DOHH2 (cell line): ENCODE measurements around the gene GPR107.

Source experiments
- H3F3A ChIP-seq: fragments of 200-600 bp; sonication (generic), shearing (Covaris generic); 2 replicates; pipeline ENCODE4 v1.6.0; 2016; ENCODE audit warnings: antibody characterized with exemption, mild to moderate bottlenecking; ENCODE audit not compliant: control insufficient read depth, insufficient read depth
- H3K27ac ChIP-seq: fragments of 200-600 bp; sonication (generic); 2 replicates; pipeline ENCODE4 v1.5.1; 2014; ENCODE audit warnings: low read depth, mild to moderate bottlenecking, low read length, moderate library complexity
- H3K27me3 ChIP-seq: fragments of 200-600 bp; sonication (generic); 2 replicates; pipeline ENCODE4 v1.6.1; 2014; ENCODE audit warnings: mild to moderate bottlenecking, low read length, mixed read lengths; ENCODE audit not compliant: control insufficient read depth
- H3K36me3 ChIP-seq: fragments of 200-600 bp; sonication (generic); 2 replicates; pipeline ENCODE4 v1.6.1; 2014; ENCODE audit warnings: mild to moderate bottlenecking, low read length, moderate library complexity, mixed read lengths; ENCODE audit not compliant: control insufficient read depth
- H3K4me1 ChIP-seq: fragments of 200-600 bp; sonication (generic); 2 replicates; pipeline ENCODE4 v1.6.1; 2014; ENCODE audit warnings: mild to moderate bottlenecking, low read length, mixed read lengths; ENCODE audit not compliant: control insufficient read depth
- H3K4me2 ChIP-seq: fragments of 200-600 bp; sonication (generic); 2 replicates; pipeline ENCODE4 v1.6.0; 2014; ENCODE audit warnings: mild to moderate bottlenecking, low read length, moderate library complexity
- H3K4me3 ChIP-seq: fragments of 200-600 bp; sonication (generic); 2 replicates; pipeline ENCODE4 v1.5.1; 2014; ENCODE audit warnings: mild to moderate bottlenecking, low read length, mixed read lengths
- H3K79me2 ChIP-seq: fragments of 200-600 bp; sonication (generic); 2 replicates; pipeline ENCODE4 v1.6.1; 2014; ENCODE audit warnings: mild to moderate bottlenecking, low read length, mixed read lengths; ENCODE audit not compliant: control insufficient read depth
- H3K9me2 ChIP-seq: fragments of 200-600 bp; sonication (generic); replicated peaks from 2 replicates; pipeline ENCODE4 v1.6.1; 2014; ENCODE audit warnings: mild to moderate bottlenecking, low read length, mixed read lengths; ENCODE audit not compliant: control insufficient read depth
- H3K9me3 ChIP-seq: fragments of 200-600 bp; sonication (generic); 2 replicates; pipeline ENCODE4 v1.6.1; 2014; ENCODE audit warnings: antibody characterized with exemption, low read length, mixed read lengths; ENCODE audit not compliant: control insufficient read depth, insufficient read depth
- H4K20me1 ChIP-seq: fragments of 200-600 bp; sonication (generic); 2 replicates; pipeline ENCODE4 v1.6.0; 2014; ENCODE audit warnings: low read depth, mild to moderate bottlenecking, antibody characterized with exemption, low read length, moderate library complexity; ENCODE audit not compliant: control insufficient read depth, insufficient read depth
- CTCF ChIP-seq: fragments of 200-600 bp; sonication (generic); IDR thresholded peaks from one replicate; pipeline ENCODE4 v1.5.1; 2014; ENCODE audit warnings: antibody characterized with exemption, mild to moderate bottlenecking, low read depth, low read length; ENCODE audit not compliant: poor library complexity, severe bottlenecking
- EZH2phosphoT487 ChIP-seq: fragments of 200-600 bp; sonication (generic); IDR thresholded peaks from 2 replicates; pipeline ENCODE4 v1.6.1; 2017; ENCODE audit warnings: borderline replicate concordance, mild to moderate bottlenecking, antibody characterized with exemption, low read length, moderate library complexity, mixed read lengths

GPR107 gene

DNA sequence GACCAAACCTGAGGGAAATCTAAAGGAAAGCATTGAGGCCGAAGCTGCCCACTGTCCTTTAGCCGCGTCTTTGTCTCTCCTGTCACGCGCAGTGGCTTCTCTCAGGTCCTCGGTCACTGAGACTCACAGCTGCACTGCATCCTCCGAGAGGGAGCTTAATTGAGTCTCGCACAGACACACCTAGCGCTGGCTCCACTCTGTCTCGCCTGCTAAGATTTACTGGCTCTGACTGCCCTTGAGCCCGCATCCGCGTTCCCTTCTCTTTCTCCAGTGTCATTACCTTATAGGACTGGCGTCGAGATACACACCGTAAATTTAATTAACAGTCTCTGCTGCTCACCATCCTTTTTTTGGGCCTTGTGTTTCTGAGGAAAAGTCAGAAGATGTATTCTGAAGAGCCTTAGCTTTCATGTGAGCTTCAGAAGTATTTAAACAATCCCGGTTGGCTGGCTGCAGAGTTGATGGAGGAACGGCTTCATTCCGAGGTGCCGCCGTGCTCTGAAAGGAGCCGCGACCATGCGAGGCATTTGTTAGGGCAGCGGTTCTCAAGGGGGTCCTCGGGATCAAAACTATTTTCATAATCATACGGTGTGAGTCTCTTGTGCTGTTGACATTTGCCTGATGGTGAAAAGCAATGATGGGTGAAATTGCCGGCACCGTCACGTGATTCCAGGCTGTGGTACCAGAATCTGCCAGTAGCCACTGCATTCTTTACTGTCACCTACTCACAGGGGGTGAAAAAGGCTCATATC, 58.3 kb downstream of the GPR107 start:
- no peak overlapping the region for H3K27ac ChIP-seq
- H3K27me3 ChIP-seq = no peaks in the 10 kb centered on the region
- H3K9me2 ChIP-seq = no peaks in the 10 kb centered on the region
- H3K36me3 ChIP-seq = peaks cover 14% of the 10 kb centered on the region
- no peak overlapping the region for H3K4me3 ChIP-seq
- TF ChIP-seq EZH2phosphoT487 = no peak
- no peak for TF ChIP-seq CTCF
- H4K20me1 ChIP-seq = no peaks in the 10 kb centered on the region
- H3F3A ChIP-seq = no peaks in the 10 kb centered on the region
- no peaks in the 10 kb centered on the region for H3K9me3 ChIP-seq
- H3K79me2 ChIP-seq = no peaks in the 10 kb centered on the region
- H3K4me2 ChIP-seq = no peak overlapping the region
- peaks cover 24% of the 10 kb centered on the region for H3K4me1 ChIP-seq

GRCh38 chr9:130112538-130113151, 58.9 kb downstream of the GPR107 start:
- Histone ChIP-seq H3K4me2 (no peak overlapping the region), H3K36me3 (peaks cover 10% of the 10 kb centered on the region), H4K20me1 (no peaks in the 10 kb centered on the region), H3K27me3 (no peaks in the 10 kb centered on the region), H3K9me2 (no peaks in the 10 kb centered on the region), H3K4me3 (no peak overlapping the region), H3K27ac (no peak overlapping the region), H3K4me1 (peaks cover 17% of the 10 kb centered on the region), H3K79me2 (no peaks in the 10 kb centered on the region), H3F3A (no peaks in the 10 kb centered on the region), H3K9me3 (no peaks in the 10 kb centered on the region)
- TF ChIP-seq CTCF = no peak
- TF ChIP-seq EZH2phosphoT487 = no peak

DNA sequence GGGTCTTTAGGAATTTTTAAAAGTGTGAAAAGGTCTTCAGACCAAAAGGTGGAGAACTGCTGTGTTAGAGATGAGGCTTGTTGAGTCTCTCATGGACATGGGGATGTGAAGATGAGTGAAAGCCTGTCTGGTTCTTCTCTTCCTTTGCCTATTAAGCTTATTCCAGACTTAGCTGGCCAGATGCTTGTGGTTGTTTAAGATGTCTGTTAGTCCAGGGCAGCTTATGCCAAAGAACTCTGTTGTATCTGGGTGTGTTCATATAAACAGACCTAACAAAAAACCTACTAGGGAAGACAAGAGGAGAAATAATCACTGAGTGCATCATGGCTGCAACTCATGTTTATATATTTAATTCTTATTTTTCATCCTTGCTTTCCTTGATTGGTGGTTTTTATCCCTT, 61.0 kb downstream of the GPR107 start:
- H3K4me2 ChIP-seq = no peak overlapping the region
- H3K4me3 ChIP-seq = no peak overlapping the region
- H3K27me3 ChIP-seq = no peaks in the 10 kb centered on the region
- H3K36me3 ChIP-seq = peaks cover 10% of the 10 kb centered on the region; the same call in 1 of the 2 replicates
- H3F3A ChIP-seq = no peaks in the 10 kb centered on the region
- peaks cover 31% of the 10 kb centered on the region for H3K4me1 ChIP-seq
- no peaks in the 10 kb centered on the region for H3K79me2 ChIP-seq
- H3K9me2 ChIP-seq = no peaks in the 10 kb centered on the region
- no peak overlapping the region for H3K27ac ChIP-seq
- H4K20me1 ChIP-seq = no peaks in the 10 kb centered on the region
- TF ChIP-seq CTCF = no peak
- TF ChIP-seq EZH2phosphoT487 = no peak
- no peaks in the 10 kb centered on the region for H3K9me3 ChIP-seq
